HuH-7 (cell line): ENCODE measurements around the gene SHB.
"Not testable (repeated sequence)": the region's sequence is repeated elsewhere in the genome, so short reads cannot be mapped to it uniquely, and the experiment has no call there.

Experiments used
- DNase-seq: peaks from one replicate; pipeline ENCODE4 v3.0.0; 2011; ENCODE audit warnings: low spot score

The SHB gene

DNA sequence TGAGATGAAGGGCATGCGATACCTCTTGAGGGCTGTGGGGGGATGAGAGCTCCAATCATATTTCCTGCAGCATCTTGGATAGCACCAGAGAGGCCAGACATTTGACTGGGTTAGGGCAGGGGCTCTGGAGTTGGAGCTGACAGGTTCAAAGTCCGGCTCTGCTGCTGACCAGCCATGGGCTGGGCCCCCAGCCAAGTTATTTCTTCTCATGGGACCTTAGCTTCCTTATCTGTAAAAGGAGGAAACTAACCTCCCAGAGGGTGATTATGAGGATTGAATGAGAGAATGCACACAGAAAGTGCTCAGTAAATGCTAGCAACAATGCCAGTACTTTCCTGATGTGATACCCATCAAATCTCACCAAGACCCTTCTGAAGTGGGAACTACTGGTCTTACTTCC is 99.9 kb downstream of the SHB start:
- peak; percentile 44 for DNase-seq

DNA sequence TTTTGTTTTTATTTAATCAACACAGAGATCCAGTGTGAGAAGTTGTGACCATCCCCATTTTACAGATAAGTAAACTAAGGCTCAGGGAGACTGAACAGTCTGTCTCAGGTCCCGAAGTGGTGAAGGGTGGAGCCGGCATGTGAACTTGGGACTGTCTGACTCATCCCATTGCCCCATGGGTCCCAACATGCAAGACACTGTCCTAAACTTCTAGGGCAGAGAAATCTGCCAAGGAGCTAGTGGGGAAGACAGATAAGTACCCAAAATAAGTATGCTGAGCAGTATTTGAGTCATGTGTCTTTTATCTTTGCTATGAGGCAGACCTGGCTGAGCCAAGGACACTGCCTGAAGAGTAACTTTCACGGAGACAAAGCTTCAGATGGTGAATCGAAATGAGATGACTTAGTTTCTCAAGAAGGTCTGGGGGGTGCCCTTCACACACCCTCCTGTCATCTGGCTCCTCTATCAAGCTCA is 100.8 kb downstream of the SHB start:
- no peak for DNase-seq

DNA sequence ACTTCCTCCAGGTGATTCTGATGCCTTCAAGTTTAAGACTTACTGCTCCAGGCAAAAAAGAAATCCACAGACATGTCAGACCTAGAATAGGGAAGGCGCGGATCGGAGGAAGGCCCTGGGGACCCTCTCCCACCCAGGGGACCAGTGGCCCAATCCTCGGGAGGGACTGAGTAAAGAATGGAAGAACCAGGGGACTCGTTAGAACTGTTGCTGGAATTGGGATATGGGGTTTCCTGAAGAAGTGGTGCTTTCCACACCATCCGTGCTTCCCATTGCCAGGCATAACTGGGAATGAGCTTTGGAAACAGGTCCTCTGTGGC is 101.3 kb downstream of the SHB start:
- DNase-seq = no peak

DNA sequence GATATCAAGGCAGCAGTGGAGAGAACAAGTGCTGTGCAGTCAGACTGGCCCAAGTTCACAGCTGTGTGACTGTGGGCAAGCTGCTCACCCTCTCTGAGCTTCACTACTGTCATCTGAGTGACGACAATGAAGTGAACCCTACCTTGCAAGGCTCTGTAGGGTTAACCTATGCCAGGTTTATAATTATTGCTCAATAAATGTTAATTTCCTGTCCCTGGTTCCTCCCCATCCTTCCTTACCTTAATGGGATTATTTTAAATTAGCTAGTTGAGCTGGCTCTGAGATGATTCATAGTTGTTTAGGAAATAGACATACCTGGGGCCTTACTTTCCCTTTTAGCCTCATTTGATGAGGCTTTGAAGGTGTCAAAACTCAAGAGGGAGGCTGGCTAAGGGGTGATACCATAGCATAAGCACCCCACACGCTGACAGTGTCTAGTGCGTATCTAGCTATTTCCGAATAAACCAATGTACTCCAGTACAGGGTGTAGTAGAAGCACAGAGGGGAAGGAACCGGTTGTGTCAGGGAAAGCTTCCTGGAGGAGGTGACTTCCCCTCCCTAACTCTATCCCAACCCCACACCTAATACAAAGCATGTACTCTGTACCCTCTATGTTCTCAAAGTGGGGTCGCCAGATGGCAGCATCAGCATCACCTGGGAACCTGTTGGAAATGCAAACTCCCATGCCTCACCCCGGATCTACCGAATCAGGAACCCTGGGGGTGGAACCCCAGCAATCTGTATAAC is 101.8 kb downstream of the SHB start:
- DNase-seq = no peak

DNA sequence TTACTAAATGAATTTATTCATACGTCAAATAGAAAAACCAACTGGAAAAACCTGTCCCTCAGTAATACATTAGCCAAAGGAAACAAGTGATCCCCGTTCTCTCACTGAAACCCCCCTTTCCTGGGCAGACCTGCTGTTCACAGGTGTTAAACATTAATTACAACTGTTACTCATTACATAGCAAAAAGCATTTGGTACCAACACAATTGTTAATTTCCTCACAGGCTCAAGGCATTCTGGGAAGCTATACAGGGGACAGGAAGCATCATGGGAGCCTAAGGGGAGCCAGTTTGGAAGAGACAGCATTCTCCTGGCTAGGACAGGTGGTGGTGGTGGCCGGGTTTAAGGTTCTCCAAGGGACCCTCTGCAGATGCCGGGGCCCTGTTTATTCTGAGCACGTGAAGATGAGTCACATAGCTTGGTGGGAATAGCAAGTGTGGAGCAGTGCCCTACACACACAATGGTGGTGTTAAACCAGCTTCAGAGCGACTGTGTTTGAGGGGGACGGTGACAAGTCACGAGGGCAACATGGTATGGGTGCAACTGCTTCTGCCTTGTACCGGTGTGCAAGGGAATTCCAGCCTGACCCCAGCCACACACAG is 102.5 kb downstream of the SHB start:
- no peak for DNase-seq

DNA sequence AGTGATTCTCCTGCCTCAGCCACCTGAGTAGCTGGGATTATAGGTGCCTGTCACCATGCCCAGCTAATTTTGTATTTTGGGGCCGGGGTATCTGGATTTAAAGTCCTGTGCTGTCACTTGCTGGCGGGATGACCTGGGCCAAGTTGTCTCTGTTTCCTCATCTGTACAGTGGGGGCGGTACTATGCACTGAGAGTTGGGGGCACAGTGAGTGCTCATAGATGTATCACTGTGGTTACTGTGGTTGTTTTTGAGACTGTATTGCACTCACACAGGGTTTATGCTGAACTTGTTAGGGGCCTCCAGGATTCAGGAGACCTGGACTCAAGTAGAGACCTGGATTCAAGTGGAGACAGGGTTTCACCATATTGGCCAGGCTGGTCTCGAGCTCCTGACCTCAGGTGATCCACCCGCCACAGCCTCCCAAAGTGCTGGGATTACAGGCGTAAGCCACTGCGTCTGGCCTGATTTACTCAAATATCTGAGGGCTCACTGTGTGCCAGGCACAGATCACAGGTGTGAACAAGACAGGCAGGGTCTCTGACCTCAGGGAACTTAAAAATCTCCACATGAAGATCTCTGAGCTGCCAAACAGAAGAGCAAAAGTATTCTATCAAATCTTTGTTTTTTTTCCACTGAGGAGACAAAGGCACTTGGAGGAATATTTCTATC is 103.2 kb downstream of the SHB start:
- not testable (repeated sequence) for DNase-seq

DNA sequence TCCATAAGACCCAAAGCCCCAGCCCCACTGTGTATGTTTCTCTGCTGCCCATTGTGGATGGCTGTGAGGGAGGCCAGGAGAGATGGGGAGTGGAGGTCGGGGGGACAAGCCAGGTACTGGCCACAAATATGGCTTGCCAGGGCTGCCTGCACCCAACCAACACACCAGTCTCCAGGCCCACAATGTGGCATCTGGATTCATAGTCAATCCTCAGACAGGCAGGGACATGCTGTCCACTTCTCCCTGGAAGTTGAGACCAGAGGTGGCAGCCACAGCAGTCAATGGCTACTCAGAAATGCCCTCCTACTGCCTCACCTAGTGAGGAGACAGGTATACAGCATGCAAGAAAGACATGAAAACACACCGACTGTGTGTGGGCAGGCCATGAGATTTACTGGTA is 103.9 kb downstream of the SHB start:
- no peak for DNase-seq

DNA sequence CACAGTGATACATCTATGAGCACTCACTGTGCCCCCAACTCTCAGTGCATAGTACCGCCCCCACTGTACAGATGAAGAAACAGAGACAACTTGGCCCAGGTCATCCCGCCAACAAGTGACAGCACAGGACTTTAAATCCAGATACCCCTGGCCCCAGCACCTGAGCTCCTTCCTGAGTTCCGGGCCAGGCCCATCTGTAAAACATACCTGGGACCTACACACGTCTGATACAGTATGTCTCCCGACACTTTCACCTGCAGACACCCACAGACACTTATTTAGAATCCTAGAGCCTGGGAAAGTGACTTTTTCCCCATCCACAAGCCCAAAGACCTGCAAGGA is 104.3 kb downstream of the SHB start:
- DNase-seq = no peak

DNA sequence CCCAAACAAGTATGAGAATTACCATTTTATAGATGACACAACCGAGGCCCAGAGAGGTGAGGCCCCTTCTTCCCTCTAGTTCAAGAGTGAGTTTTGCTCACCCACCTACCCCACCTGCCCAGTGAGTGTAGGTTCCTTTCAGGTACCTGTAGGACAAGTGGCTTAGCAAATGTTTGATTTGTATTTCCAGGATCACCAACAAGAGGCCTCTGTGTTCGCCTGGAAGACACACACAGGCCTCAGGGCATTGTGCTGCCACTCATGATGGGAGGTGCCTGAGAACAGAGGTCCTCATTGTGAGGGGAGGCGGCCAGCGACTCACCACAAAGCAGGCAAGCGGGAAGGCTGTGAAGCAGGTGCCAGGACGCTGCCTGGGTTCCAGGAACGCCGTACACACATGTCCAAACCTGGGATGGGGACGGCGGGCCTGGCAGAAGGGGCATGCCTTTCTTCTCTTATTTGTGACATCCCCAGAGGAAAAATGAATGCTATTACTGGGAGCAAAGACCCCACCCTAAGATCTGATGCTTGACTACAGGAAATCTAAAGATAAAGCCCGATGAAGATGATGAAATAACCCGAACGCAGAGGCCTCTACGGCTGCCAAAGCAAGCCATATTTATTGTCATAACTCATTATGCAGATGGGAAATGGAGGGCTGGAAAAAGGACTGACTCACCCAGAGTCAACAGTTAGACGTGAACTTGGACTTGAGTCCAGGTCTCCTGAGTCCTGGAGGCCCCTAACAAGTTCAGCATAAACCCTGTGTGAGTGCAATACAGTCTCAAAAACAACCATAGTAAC is 104.9 kb downstream of the SHB start:
- DNase-seq = no peak

DNA sequence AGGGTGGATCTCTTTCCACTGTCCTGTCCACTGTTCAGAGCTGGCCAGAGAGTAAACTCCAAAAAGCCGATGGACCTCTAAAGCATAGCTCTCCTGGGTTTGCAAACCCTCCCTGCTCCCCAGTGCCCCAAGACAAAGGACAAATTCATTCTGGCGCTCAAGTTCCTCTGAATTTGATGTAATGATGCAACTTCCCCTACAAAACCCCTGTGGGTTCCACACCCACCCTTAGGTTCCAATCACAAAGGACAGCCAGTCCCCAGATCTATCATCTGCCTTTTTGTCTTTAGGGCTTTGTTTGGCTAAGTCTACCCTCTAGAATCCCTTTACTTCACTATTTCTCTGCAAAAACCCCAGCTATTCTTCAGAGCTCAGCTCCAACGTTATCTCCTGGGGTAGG is 107.7 kb downstream of the SHB start:
- DNase-seq = no peak

DNA sequence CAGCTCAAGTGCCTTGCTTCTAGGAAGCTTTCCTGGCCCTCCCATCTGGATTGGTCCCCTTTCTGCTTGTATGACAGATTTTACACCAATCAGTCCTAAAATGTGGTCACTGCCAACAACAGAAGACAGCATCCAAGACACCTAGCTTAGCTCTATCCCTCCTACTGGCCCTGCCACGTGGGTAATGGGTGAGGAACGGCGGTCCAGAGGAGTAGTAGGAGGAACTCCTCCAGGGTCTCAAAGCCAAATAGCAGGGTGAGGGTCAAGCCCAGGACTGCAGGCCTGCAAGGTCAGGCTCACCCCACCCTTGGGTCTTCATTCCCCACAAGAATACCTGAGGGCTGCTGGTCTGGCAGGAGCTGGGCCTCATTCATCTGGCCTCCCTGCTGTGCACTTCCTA is 108.4 kb downstream of the SHB start:
- DNase-seq = no peak

DNA sequence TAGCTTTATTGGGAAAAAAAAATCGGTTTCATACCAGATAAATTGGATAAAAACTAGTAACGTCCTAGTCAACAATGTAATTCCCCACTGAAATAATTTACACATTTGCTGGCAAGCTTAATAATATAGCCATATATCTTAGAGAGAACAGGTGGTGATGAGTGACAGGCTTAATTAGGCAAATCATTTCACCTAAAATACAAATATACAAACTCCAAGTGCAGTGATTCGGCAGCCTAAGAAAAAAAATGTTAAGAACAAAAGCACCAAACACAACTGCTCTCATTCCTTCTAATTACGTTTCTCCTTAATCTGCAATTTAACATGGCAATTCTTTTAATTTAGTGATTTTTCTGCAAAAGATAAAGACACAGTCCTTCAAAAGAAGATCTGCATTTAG is 109.1 kb downstream of the SHB start:
- DNase-seq = no peak

DNA sequence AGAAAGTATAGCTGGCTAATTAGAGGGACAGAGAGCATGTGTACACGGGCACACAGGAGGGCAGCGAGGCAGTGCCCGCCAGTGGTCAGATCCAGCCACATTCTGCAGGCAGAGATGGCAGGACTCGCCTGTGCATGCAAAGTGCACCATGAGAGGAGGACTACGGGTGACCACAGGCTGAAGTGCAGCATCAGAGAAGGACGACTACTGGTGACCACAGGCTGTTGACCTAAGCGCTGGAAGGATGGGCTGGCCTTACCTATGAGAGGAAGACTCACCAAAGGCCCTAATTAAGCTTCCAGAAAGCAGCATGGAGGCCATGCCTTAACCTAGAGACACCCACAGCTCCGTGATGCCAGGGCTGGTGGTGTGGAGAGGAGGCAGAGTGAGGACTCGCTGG is 110.9 kb downstream of the SHB start:
- no peak for DNase-seq

DNA sequence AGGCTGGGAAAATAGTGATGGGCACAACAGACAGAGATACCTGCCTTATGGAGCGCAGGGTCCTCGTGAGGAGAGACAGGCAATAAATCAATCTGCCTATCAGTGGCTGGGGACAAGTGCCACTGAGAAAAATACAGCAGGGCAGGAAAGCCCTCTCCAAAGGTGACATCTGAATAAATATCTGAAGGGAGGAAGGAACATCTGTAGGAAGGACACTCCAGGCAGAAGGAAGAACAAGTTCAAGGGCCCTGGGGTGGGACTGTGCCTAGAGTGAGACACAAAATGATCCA is 111.4 kb downstream of the SHB start:
- DNase-seq = no peak

DNA sequence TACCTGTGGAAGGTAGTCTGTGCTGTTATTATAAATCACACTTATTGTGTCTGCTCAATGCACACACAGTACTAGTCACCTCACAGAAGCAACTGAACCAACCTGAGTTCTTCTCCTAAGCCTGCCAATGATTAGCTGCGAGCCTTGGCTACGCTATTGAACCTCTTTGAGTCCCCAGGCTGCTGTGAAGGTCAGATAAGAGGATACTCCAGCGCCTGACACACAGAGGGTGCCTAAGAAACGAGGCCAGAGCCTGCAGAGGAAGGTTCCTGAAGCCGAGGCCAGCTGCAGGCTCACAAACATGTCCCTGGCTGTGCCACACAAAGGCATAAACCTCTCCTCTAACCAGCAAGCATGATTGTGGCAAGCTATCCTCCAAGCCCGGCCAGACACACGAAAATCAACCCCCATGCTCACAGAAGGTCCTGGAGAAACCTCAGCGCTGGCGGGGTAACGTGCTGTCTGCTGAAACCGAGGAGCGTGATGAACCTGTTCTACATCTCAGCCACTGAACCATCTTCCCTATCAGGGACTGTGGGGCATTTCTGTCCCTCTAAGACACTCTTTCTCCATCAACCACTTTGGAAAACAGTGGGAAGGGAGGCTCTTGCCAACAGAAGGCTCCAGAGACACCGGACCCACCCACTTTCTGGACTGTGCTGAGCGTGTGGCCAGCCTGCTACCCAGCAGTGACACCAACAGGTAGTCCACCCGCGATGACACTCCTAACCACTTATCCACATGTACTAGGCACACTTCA is 111.9 kb downstream of the SHB start:
- no peak for DNase-seq

DNA sequence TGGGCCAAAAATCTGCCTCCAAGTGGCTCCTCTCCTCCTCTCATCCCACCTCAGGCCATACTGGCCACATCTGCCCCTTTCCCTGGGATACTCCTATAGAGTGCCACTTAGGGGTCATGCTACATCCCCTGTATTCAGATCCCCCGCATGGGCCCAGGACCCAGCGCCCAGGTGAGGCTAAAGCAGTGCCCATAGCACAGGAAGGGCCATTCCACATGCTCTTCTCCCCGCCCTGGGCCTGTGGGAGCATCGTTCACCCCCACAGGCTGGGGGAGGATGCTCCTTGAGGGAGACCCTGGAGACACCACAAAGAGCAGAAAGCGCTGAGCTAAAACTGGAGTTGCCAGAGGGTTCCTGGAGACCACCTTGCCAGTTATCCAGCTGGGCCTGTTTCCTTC is 112.6 kb downstream of the SHB start:
- DNase-seq = no peak

DNA sequence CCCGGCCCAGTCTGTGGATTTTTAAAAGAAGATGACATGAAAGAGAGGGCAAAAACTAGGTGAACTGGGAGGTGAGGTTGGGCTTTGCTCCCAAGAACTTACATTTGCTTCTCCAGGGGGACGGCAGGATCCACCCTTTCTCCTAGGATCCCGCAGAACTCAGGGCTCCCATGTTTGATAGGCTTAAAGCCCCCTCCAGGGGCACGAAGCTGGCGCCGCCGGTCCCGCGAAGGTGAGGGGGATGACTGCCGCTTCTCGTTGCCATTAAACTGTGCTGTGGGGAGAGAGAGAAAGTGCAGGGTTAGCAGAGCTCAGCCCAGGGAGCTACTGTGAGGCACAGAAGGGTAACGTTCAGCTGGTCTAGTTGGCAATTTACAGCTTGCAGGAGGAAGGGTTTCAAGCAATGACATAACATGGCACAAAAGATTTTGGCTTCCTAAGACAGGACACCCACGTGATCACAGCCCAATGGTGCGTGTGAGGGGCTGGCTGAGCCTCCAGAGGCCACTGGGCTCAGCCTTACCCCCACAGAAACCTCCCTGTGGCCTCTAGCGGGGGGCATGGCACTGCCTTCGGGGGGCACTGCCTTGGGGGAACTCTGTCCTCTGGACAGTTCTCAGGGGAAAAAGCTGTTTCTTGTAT is 113.1 kb downstream of the SHB start:
- DNase-seq = no peak

DNA sequence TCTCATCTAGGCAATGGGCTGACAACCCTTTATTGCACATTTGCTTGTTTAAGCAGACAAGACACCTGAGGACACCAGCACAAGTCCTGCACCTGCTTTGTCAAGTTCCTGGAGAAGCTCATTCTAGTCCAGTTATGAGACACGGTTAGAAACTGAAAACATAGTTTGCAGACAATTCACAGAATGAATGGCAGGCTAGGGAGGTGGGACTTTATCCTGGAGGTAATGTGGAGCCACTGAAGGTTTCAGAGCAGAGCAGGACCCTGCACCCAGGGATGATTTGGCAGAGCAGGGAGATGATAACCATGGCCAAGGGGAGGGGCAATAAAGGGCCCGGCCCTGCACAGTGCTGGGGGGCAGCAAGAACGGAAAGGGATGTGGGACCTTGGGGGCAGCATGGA is 114.4 kb downstream of the SHB start:
- DNase-seq = no peak

DNA sequence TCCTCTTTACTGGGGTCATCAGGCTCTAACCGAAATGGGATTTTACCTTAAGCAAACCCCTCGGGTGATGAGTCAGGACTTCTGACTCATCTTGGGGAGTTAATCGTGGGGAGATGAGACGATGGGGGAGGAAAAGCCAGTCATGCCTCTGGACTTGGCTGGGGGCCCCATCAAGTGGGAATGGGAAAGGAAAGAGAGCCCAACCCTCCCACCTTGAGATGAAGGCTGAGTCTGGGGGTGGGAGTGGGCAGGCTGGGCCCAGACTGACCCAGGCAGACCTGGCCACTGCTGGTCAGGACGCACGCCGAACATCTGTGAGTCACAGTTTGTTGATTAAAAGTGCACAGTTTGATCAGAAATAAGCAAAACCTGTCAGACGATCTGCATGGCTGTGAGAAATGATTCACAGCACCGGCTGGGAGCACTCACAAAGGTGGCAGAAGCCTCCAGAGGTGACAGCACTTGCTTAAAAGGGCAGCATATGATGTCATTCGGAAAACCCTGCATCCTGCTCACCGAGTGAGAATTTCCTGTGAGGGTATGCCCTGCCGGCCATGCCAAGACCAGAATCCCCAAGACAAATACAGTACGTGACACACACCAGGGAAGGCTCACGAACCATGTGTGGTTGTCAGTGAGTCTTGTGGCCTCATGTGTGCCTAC is 115.1 kb downstream of the SHB start:
- DNase-seq = no peak

DNA sequence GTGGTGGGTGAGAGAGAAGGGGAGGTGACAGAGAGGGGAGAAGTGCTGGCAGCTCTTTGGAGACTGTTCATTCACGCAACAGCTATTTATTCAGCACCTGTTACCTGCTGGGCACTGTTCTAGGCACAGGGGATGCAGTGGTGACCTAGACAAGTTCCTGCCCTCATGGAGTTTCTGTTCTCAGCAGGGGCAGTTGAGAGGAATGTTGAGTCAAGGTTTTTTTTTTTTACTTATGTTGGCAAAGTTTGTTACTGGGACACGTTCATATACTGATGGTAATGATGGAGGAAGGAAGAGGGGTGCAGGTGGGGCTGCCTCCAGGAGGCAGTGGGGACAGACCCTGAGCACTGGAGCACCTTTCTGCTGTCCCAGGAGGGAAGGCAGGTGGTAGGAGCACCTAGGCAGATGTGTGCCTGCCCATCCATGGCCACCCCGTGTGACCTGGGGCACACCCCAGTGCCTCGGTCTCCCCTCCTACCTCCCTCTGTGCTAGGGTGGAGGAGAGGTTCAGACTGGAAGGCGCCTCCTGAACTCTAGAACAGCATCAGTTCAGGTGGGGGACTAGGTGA is 115.7 kb downstream of the SHB start:
- DNase-seq = no peak

DNA sequence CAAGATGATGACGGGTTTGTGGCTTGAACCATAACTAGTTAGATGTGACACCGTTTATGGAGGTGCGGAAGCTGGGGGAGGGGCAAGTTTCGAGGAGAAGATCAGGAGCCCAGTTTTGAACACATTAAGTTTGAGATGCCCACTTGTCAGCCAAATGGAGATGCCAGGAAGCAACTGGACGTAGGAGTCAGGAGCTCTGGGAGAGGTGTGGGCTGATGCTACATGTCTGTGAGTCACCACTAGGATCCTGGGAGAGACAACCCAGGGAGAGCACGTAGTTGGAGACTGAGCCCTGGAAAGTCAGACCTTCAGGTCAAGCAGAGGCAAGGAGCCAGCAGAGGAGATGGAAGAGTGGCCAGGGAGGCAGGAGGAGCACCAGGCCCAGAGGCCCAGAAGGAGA is 116.3 kb downstream of the SHB start:
- DNase-seq = no peak
